ENCODE measurements around the gene CDYL2. TPM values are rescaled to one million over a fixed set of nuclear protein-coding genes. Genes with fewer than 3 reads are reported as not detected.
"Not testable (repeated sequence)": the region's sequence is repeated elsewhere in the genome, so short reads cannot be mapped to it uniquely, and the experiment has no call there.

Gene CDYL2
- total RNA-seq, 2 experiments from 2014 or later = 10.4 to 11.4 TPM

GRCh38 chr16:80827007-80827406 is 22.6 kb upstream of the CDYL2 start:
- intact Hi-C loops (cut with micrococcal nuclease) = no loop called here
- Mint-ChIP-seq H3K36me3 (ENCODE audit: low read depth) (no peaks in the 10 kb centered on the region), H3K9me3 (no peaks in the 10 kb centered on the region), H3K27ac (no peak overlapping the region), H3K4me1 (ENCODE audit: low read depth) (no peaks in the 10 kb centered on the region), H3K27me3 (peaks cover 5% of the 10 kb centered on the region), H3K4me3 (no peak overlapping the region)
- ChIA-PET POLR2A (no interaction called here), CTCF (interaction anchor here (1.0 to 5.3 kb wide), 3 partner anchors 13 to 301 kb away, joined by 3 to 72 read pairs (median 4); no protein-coding TSS in a partner anchor)
- ATAC-seq = no peak
- TF ChIP-seq CTCF (IDR thresholded peaks at IDR 0.05) = no peak
- no peak for DNase-seq

DNA sequence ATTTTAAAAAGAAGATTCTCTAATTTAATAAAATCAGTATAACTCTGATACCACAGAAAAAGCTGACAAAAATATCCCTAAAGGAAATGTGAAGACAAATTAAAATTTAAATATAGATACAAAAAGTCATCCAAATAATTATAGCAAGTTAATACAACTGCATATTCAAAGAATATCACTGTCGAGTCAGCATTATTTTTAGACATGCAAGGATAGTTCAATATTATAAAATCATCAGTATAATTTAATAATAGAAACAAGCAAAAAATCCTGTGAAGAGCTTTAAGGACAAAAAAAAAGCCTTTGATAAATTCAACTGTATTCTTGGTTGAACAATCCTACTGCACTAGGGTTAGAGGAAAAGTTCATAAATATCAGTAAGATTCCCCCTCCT is 21.0 kb upstream of the CDYL2 start:
- peaks cover 4% of the 10 kb centered on the region for H3K27me3 Mint-ChIP-seq
- intact Hi-C loops (cut with micrococcal nuclease) = no loop called here
- ChIA-PET POLR2A (interaction anchor here (1.5 kb wide), 1 partner anchor 261 kb away, joined by 3 read pairs; no protein-coding TSS in a partner anchor), CTCF (interaction anchor here (0.7 to 5.3 kb wide), 25 partner anchors 8 to 306 kb away, joined by 3 to 72 read pairs (median 4); no protein-coding TSS in a partner anchor)
- TF ChIP-seq CTCF (IDR thresholded peaks at IDR 0.05) = no peak
- no peaks in the 10 kb centered on the region for H3K9me3 Mint-ChIP-seq
- H3K4me1 Mint-ChIP-seq (ENCODE audit: low read depth) = no peaks in the 10 kb centered on the region
- no peak for DNase-seq
- no peak for ATAC-seq
- no peak overlapping the region for H3K4me3 Mint-ChIP-seq
- H3K36me3 Mint-ChIP-seq (ENCODE audit: low read depth) = no peaks in the 10 kb centered on the region
- no peak overlapping the region for H3K27ac Mint-ChIP-seq

GRCh38 chr16:80824623-80825364 is 20.4 kb upstream of the CDYL2 start:
- POLR2A ChIA-PET = interaction anchor here (1.5 kb wide), 1 partner anchor 260 kb away, joined by 3 read pairs; no protein-coding TSS in a partner anchor
- H3K9me3 Mint-ChIP-seq = no peaks in the 10 kb centered on the region
- peaks cover 4% of the 10 kb centered on the region for H3K27me3 Mint-ChIP-seq
- DNase-seq = peak; percentile 68
- peak; percentile 53 for ATAC-seq
- H3K27ac Mint-ChIP-seq = no peak overlapping the region
- H3K4me3 Mint-ChIP-seq = no peak overlapping the region
- H3K36me3 Mint-ChIP-seq (ENCODE audit: low read depth) = no peaks in the 10 kb centered on the region
- CTCF ChIA-PET = interaction anchor here (0.7 to 5.3 kb wide), 28 partner anchors 7 to 366 kb away, joined by 3 to 72 read pairs (median 4); no protein-coding TSS in a partner anchor
- intact Hi-C loops (cut with micrococcal nuclease) = loop anchor here (1.0 kb wide), 1 partner anchor 297 kb away; no protein-coding TSS in a partner anchor
- H3K4me1 Mint-ChIP-seq (ENCODE audit: low read depth) = no peaks in the 10 kb centered on the region
- TF ChIP-seq CTCF (IDR thresholded peaks at IDR 0.05) = peak; percentile 86

GRCh38 chr16:80819988-80820387 is 15.6 kb upstream of the CDYL2 start:
- H3K27ac Mint-ChIP-seq = no peak overlapping the region
- ChIA-PET CTCF (interaction anchor here (2.4 kb wide), 1 partner anchor 293 kb away, joined by 23 read pairs; no protein-coding TSS in a partner anchor), POLR2A (interaction anchor here (0.9 kb wide), 1 partner anchor 23 kb away, joined by 3 read pairs; no protein-coding TSS in a partner anchor)
- TF ChIP-seq CTCF (IDR thresholded peaks at IDR 0.05) = no peak
- H3K27me3 Mint-ChIP-seq = peaks cover 5% of the 10 kb centered on the region
- H3K4me3 Mint-ChIP-seq = no peak overlapping the region
- no peaks in the 10 kb centered on the region for H3K9me3 Mint-ChIP-seq
- ATAC-seq (no peak), DNase-seq (no peak)
- H3K36me3 Mint-ChIP-seq (ENCODE audit: low read depth) = no peaks in the 10 kb centered on the region
- H3K4me1 Mint-ChIP-seq (ENCODE audit: low read depth) = no peaks in the 10 kb centered on the region
- intact Hi-C loops (cut with micrococcal nuclease) = loop anchor here (5.0 kb wide), 1 partner anchor 63 kb away; no protein-coding TSS in a partner anchor

DNA sequence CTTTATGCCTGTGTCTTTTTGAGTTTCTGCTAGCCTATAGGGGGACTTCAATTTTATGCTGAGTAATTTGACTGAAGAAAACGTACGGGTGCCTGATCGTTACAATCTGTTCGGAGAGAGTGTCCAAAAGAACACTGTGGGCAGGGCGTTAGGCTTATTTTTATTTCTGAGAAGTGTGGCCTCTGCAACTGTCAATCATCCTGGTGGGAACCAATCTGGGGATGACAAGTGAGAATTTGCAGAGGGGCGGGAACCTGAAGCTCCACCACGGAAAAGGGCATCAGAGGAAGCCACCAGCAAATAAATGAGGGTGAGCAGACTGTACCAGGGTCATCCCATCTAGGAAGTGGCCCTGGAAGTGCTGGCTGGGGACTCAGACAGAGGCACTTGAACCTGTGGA is 12.0 kb upstream of the CDYL2 start:
- DNase-seq = no peak
- Mint-ChIP-seq H3K27me3 (peaks cover 6% of the 10 kb centered on the region), H3K4me1 (ENCODE audit: low read depth) (no peaks in the 10 kb centered on the region), H3K9me3 (no peaks in the 10 kb centered on the region), H3K4me3 (no peak overlapping the region), H3K27ac (no peak overlapping the region), H3K36me3 (ENCODE audit: low read depth) (no peaks in the 10 kb centered on the region)
- CTCF ChIA-PET = interaction anchor here (2.0 kb wide), 1 partner anchor 289 kb away, joined by 10 read pairs; no protein-coding TSS in a partner anchor
- intact Hi-C loops (cut with micrococcal nuclease) = loop anchor here (5.0 kb wide), 1 partner anchor 59 kb away; no protein-coding TSS in a partner anchor
- TF ChIP-seq CTCF (IDR thresholded peaks at IDR 0.05) = no peak
- no peak for ATAC-seq
- POLR2A ChIA-PET = interaction anchor here (1.0 kb wide), 1 partner anchor 12 kb away, joined by 3 read pairs; the partner anchor contains the start of gene CDYL2

DNA sequence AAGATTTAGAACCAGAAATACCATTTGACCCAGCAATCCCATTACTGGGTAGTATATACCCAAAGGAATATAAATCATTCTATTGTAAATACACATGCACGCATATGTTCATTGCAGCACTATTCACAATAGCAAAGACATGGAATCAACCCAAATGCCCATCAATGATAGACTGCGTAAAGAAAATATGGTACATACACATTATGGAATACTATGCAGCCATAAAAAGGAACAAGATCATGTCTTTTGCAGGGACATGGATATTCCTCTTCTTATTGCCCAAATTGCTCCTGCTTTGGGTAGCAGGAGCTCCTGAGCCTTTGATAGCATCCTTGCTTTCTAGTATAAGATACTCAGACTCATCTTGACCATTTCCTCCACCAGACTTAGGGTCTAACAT is 10.9 kb upstream of the CDYL2 start:
- CTCF ChIA-PET = interaction anchor here (1.2 kb wide), 1 partner anchor 288 kb away, joined by 5 read pairs; no protein-coding TSS in a partner anchor
- ATAC-seq; DNase-seq; H3K9me3 Mint-ChIP-seq; H3K36me3 Mint-ChIP-seq (ENCODE audit: low read depth); H3K4me1 Mint-ChIP-seq (ENCODE audit: low read depth); H3K27me3 Mint-ChIP-seq; H3K27ac Mint-ChIP-seq; H3K4me3 Mint-ChIP-seq: not testable (repeated sequence)
- intact Hi-C loops (cut with micrococcal nuclease) = loop anchor here (5.0 kb wide), 1 partner anchor 58 kb away; no protein-coding TSS in a partner anchor
- POLR2A ChIA-PET = interaction anchor here (1.0 kb wide), 1 partner anchor 11 kb away, joined by 3 read pairs; the partner anchor contains the start of gene CDYL2
